GM19238 (cell line): ENCODE data around the gene NOS3.

Experiments used
- DNase-seq: peaks from one replicate; pipeline ENCODE4 v3.0.0; 2011; ENCODE audit warnings: low spot score; ENCODE audit not compliant: insufficient read length

Gene NOS3

DNA sequence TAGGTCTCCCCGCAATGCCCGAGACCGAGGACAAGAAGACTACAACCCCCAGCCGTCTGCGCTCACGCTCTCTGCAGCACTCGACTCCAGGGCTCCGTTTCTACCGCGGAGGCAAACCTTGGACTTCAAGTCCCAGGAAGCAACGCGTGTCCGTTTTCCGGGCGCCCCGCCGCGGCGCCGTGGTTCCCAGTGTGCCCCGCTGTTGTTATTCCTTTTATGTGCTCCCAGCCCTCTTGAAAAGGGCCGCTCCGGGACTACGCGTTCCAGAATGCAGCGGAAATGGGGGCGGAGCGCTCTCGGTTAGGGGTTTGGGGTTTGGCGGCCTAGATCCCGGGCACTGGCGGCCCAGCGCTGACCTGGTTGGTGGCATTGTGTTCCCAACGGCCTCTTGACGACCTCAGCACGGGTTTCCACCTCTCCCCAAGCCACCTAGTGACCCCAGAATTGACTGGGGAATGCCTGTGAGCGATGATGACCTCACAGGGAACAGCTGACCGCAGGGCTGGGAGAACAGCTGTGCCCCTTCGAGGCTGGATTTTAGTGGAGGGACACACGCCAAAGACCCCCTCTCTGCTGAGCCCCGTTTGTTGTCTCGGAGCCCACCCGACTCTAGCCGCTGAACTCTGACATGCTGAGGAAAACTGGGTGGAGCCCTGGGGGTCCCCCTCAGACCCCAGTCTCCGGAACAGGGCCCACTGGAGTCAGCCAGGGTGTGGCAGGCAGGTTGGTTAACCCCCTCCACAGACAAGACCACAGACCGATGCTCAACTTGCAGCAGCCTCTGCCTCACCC lies 67.4 kb downstream of the NOS3 start:
- DNase-seq = peak; percentile 100

DNA sequence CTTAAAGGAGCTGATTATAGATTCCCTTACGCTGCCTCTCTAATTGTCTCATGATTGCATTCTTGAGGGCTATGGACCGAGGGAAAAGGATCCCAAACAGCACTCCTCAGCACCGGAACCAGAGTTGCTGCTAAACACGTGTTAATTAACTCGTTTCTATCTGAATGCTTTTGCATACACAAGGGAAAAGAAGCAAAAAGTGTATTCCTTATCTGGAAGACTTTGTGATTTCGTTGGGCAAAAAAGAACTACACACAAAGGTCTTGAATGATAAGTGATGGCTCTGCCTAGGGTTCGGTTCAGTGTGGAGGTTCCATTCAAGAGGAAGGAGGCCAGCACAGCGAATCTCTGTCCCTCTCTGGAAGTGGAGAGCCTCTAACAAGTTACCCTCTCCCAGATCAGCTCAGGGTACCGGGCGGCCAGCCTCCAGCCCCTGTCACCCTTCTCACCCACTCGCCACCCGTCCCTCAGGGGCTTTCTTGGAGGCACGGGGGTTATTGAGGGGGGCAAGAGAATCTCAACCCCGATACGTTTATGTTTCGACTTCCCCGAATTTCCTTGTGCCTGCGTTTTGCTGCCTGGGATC lies 68.1 kb downstream of the NOS3 start:
- no peak for DNase-seq

DNA sequence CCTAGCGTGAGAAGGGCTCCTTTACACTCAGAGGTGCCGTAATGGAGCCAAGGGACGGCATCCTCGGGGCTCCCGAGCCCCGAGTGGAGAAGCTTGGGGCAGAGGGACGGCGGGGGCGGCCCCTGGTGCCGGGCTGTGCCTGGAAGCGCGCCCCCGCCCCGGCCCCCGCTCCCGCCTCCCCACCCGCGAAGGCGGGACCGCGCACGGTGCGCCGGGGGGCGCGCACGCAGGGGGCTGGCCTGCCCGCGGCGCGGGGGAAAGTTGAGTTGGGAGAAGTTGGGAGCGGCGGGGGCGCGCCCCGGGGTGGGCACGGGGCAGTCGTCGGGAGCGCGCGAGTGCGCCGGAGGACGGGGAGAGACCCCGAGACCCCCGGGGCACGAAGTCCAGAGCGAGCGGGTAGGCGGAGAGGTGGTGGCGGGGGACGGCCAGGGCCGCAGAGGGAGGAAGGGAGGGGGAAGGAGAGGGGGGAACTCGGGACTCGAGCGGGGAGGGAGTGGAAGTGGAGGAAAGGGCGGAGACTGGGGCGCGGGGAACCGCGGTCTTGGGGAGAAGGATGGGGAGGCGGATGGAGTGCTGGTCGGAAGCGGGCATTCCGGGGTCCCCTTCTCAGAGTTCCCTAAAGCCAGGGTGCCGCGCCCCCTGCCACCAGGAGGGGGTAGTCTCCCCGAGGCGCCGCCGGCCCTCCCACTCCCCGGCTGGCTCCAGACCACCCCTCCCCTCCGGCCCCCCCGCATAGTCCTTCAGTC lies 68.7 kb downstream of the NOS3 start, which contains the start of gene SLC4A2:
TSS of gene SLC4A2 (plus strand) at position 223 of the 746 bp plus-strand sequence. CDS start 2,399 bp downstream, outside the sequence.
- DNase-seq = peak; percentile 96

DNA sequence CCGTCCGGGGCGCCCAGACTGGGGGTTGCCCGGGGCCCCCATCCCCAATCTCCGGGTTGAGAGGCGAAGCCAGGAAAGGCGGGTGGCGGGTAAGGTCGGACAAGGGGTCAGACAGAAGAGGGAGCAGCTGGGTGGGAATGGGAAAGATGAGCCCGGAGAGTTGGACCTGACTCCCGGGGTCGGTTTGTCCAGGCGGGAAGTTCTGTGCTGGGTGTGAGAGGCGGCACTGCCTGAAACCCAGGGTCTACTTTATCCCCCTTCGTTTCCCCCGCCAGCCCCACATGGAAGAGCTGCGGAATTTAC lies 69.2 kb downstream of the NOS3 start:
- no peak for DNase-seq

DNA sequence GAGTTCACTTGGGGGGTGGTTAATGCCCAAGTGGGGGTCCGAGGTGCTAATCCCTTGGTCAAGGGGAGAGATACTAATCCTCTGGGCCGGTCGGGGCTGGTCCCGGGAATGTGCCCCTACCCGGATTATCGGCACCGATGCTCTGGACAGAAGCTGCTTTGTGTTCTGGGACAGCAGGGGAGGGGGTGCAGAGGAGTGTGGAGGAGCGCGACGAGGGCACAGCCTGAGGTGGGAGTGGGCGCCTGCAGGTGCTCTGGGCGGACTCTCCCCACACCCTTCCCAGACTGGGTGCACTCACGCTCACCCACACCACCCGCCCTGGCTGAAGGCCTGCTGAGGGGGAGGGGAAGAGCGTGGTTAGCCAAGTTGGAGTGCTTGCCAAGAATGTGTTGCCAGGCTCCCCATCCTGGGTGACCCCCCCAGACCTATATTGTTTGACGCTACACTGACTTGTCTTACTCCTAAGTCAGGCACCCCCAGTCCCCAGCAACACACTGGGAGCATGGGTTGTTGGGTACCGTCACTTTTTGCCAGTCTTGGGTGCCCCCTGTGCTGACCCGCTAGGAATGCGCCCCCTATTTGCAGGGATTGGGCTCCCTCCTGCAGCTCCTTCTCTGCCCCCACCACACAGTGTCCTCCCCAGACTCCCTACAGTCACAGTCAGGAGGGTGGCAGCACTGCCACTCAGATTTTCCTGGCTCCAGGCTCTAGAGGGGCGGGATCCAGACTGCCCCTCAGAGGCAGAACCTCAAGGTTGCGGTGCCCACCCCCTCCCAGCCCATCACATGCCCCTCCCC lies 69.8 kb downstream of the NOS3 start:
- no peak for DNase-seq

DNA sequence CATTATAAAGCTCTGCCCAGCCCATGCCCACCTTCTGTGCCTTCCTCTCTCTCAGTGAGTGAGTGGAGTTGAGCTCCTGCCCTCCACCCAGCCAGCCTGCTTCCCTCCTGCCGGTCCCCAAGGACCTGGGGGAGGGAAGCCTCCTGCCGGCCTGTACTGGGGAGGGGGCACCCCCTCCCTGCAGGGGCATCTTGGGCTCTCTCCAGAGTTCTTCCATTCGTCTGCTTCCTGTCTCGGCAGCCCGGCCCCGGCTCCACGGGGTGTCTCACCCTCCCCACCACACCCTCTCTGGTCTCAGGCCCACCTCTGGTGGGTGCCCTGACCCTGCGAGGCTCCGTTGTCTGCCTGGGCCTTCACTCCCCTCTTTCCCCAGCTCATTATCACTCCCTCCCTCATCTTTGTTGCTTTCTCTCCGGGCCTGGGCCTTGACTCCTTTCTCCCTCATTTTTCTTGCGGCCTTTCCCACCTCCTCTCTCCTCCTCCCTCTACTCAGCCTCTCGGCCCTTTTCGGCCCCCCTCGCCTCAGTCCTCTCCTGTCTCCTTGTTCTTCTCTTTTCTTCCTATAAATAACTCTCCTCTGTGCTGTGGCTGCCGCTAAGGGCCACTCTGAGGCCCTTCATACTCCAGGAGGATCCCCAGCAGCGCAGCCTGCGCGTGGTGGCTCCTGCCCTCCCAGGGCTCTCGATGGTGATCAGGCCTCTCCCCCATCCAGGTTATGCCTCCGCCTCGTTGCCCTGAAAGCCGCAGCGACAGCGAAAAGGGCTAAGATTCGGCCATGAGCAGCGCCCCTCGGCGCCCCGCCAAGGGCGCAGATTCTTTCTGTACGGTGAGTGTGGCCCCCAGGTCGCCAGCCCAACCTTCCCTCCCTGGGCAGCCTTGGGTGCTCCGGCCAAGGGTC lies 70.6 kb downstream of the NOS3 start:
- no peak for DNase-seq

DNA sequence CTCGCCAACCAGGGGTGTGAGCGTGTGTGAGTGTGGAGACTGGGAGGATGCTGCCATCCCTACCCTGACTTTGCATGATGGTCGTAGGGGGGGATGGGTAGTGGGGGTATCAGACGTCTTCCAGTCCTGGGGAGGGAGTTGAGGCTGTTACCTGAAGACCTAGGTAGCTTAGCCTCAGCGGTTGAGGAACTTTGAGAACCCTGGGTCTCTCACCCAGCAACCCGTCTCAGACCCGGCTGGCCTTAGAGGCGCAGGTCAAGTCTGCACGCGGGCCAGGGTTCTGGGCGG lies 71.2 kb downstream of the NOS3 start:
- no peak for DNase-seq

DNA sequence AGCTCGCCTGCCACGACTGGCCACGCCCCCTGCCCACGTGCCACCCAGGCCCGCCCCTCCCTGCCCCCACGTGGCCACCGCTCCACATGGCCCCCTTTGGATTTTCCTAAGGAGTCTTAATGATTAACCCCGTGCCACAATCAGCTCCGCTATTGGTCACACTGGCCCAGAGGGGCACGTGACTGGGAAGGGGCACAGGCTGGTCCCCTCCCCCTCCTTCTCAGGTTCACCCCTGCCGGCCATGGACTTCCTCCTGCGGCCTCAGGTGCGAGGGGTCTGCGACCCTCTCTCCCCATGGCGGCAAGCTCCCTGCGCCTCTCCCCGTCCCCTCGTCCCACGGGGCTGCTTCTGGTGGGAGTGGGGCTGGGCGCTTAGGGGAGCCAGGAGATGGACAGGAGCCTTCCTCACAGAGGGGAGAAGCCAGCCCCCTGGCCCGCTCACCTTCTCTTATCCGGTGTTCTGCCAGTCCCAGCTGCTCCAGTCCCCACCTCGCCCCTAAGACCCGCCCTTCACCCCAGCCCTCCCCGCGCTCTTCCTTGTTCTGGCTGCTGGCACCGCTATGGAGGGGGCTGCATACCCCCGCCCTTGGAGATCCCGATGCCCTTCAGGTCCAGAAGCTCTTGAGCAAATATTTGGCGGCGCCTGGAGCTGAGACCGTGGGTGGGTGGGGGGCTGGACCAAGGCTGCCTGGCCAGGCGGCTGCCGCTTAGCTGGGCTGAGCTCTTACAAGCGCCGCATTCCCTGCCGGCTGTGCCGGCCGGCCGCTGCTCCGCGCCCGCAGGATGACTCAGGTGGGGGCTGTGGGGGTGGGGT lies 71.8 kb downstream of the NOS3 start:
- DNase-seq = no peak

DNA sequence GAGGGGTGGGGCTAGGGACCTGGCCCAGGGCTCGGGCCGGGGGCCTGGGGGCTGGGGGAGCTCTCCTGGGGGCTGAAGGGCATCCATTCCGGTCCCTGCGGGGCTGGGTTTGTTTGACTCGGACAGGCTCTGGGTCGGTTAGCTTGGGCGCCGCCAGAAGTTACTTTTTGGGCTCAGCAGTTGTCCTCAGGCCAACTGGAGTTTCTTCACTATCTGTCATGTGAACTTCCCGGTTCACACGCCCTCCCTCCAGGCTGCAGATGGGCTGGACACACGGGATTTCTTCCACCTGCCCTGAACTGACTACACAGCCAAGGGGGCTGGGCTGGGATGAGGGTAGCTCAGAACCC lies 72.4 kb downstream of the NOS3 start:
- no peak for DNase-seq
